DOHH2 (cell line): ENCODE measurements around the gene CNST.

Source experiments
- EZH2phosphoT487 ChIP-seq: fragments of 200-600 bp; sonication (generic); IDR thresholded peaks from 2 replicates; pipeline ENCODE4 v1.6.1; 2017; ENCODE audit warnings: borderline replicate concordance, mild to moderate bottlenecking, antibody characterized with exemption, low read length, moderate library complexity, mixed read lengths
- TF ChIP-seq, protein P1 (sequence below): fragments of 200-600 bp; sonication (generic); IDR thresholded peaks from one replicate; pipeline ENCODE4 v1.5.1; 2014; ENCODE audit warnings: antibody characterized with exemption, mild to moderate bottlenecking, low read depth, low read length; ENCODE audit not compliant: poor library complexity, severe bottlenecking

- TF ChIP-seq, protein P1, sequence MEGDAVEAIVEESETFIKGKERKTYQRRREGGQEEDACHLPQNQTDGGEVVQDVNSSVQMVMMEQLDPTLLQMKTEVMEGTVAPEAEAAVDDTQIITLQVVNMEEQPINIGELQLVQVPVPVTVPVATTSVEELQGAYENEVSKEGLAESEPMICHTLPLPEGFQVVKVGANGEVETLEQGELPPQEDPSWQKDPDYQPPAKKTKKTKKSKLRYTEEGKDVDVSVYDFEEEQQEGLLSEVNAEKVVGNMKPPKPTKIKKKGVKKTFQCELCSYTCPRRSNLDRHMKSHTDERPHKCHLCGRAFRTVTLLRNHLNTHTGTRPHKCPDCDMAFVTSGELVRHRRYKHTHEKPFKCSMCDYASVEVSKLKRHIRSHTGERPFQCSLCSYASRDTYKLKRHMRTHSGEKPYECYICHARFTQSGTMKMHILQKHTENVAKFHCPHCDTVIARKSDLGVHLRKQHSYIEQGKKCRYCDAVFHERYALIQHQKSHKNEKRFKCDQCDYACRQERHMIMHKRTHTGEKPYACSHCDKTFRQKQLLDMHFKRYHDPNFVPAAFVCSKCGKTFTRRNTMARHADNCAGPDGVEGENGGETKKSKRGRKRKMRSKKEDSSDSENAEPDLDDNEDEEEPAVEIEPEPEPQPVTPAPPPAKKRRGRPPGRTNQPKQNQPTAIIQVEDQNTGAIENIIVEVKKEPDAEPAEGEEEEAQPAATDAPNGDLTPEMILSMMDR: no peak
- no peak for TF ChIP-seq EZH2phosphoT487
Measured at GRCh38 chr1:246571953-246572352, 5.7 kb downstream of the CNST start.
